ENCODE results near the gene LGALS3BP.

DNA sequence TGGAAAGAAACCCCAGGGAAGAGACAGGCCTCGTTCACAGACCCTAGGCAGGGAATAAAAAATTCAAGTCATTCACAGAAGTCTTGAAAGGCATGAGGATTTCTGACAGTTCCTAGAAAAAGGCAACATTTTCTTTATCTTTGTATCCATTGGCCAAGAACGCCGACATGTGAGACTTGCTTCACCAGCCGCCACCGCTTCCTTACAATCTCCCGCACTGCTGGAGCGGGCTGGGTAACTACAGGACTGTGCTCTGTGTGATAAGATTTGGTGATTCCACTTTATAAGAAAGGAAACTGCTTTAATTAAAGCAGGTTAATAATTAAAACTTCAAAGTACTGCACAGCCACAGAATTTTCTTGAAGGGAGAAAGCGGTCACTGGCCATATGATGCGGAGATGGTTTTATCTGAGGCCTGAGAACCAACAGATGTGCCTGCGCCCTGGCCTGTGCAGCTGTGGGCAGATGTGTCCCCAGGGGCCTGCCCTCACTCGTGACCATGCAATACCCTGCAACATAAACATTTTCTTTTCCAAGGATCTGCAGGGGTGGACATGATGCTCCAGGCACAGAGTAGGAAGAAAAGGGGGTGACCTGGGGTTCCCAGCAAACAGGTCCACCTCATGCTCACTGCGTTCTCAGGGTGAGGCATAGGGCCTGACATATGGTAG lies 13.0 kb upstream of the LGALS3BP start:
- TF ChIP-seq, protein P1, sequence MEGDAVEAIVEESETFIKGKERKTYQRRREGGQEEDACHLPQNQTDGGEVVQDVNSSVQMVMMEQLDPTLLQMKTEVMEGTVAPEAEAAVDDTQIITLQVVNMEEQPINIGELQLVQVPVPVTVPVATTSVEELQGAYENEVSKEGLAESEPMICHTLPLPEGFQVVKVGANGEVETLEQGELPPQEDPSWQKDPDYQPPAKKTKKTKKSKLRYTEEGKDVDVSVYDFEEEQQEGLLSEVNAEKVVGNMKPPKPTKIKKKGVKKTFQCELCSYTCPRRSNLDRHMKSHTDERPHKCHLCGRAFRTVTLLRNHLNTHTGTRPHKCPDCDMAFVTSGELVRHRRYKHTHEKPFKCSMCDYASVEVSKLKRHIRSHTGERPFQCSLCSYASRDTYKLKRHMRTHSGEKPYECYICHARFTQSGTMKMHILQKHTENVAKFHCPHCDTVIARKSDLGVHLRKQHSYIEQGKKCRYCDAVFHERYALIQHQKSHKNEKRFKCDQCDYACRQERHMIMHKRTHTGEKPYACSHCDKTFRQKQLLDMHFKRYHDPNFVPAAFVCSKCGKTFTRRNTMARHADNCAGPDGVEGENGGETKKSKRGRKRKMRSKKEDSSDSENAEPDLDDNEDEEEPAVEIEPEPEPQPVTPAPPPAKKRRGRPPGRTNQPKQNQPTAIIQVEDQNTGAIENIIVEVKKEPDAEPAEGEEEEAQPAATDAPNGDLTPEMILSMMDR (IDR thresholded peaks at IDR 0.05) = no peak
- no peak for TF ChIP-seq POLR2A (IDR thresholded peaks at IDR 0.05)

Data from body of pancreas (tissue), 4 donors.